Measurements from ENCODE around the gene RPTOR. TPM values are rescaled to one million over a fixed set of nuclear protein-coding genes. Genes with fewer than 3 reads are reported as not detected.
"Not testable (repeated sequence)": the region's sequence is repeated elsewhere in the genome, so short reads cannot be mapped to it uniquely, and the experiment has no call there.

Gene RPTOR
- total and polyA plus RNA-seq, 2 donors (not counting 1 experiment from before 2014, with no cell fraction given): 6.7 to 22.8 TPM

GRCh38 chr17:80742091-80742490, 197.5 kb downstream of the RPTOR start:
- H3K4me3 ChIP-seq (replicated peaks in 1 of 4; ENCODE audit: control extremely low read depth in 1 of 4, insufficient read depth in 1 of 4, low read depth in 3 of 4, low read length in 4 of 4): no peak overlapping the region
- no peak overlapping the region for H2AFZ ChIP-seq (ENCODE audit: low read length)
- no peaks in the 10 kb centered on the region for H3K27me3 ChIP-seq (ENCODE audit: control insufficient read depth, insufficient read depth, low read length)
- H3K9me3 ChIP-seq (ENCODE audit: control insufficient read depth, insufficient read depth, low read depth, low read length): no peaks in the 10 kb centered on the region
- H3K4me1 ChIP-seq (ENCODE audit: control insufficient read depth, extremely low read depth, insufficient read depth, low read length): no peaks in the 10 kb centered on the region
- no peak overlapping the region for H3K27ac ChIP-seq (ENCODE audit: insufficient read depth, low read length)
- TF ChIP-seq EZH2 (IDR thresholded peaks at IDR 0.05; ENCODE audit: low read length, missing control alignments): no peak
- no peak for TF ChIP-seq CTCF (conservative IDR thresholded peaks at IDR 0.05 in 1 of 2, IDR thresholded peaks at IDR 0.05 in 1 of 2; ENCODE audit: low read depth in 1 of 2, low read length in 2 of 2)
- H4K20me1 ChIP-seq (ENCODE audit: control insufficient read depth, extremely low read depth, insufficient read depth, low read length): no peaks in the 10 kb centered on the region
- no peak for DNase-seq (ENCODE audit: low read depth in 2 of 2)
- no peaks in the 10 kb centered on the region for H3K36me3 ChIP-seq (ENCODE audit: control insufficient read depth, insufficient read depth, low read length)
- H3K79me2 ChIP-seq (ENCODE audit: control insufficient read depth, insufficient read depth, low read length): no peaks in the 10 kb centered on the region
- H3K4me2 ChIP-seq (ENCODE audit: extremely low read depth, insufficient read depth, low read length): no peak overlapping the region
- no peak overlapping the region for H3K9ac ChIP-seq (ENCODE audit: insufficient read depth, low read length)

- H3K4me3 ChIP-seq (replicated peaks in 1 of 4; ENCODE audit: control extremely low read depth in 1 of 4, insufficient read depth in 1 of 4, low read depth in 3 of 4, low read length in 4 of 4): no peak overlapping the region
- H3K36me3 ChIP-seq (ENCODE audit: control insufficient read depth, insufficient read depth, low read length): no peaks in the 10 kb centered on the region
- H2AFZ ChIP-seq (ENCODE audit: low read length): no peak overlapping the region
- no peak for DNase-seq (ENCODE audit: low read depth in 2 of 2)
- TF ChIP-seq EZH2 (IDR thresholded peaks at IDR 0.05; ENCODE audit: low read length, missing control alignments) (no peak), CTCF (conservative IDR thresholded peaks at IDR 0.05 in 1 of 2, IDR thresholded peaks at IDR 0.05 in 1 of 2; ENCODE audit: low read depth in 1 of 2, low read length in 2 of 2) (no peak)
- H3K4me1 ChIP-seq (ENCODE audit: control insufficient read depth, extremely low read depth, insufficient read depth, low read length): no peaks in the 10 kb centered on the region
- H3K27me3 ChIP-seq (ENCODE audit: control insufficient read depth, insufficient read depth, low read length): no peaks in the 10 kb centered on the region
- H3K79me2 ChIP-seq (ENCODE audit: control insufficient read depth, insufficient read depth, low read length): no peaks in the 10 kb centered on the region
- no peak overlapping the region for H3K27ac ChIP-seq (ENCODE audit: insufficient read depth, low read length)
- no peaks in the 10 kb centered on the region for H3K9me3 ChIP-seq (ENCODE audit: control insufficient read depth, insufficient read depth, low read depth, low read length)
- no peak overlapping the region for H3K9ac ChIP-seq (ENCODE audit: insufficient read depth, low read length)
- H3K4me2 ChIP-seq (ENCODE audit: extremely low read depth, insufficient read depth, low read length): no peak overlapping the region
- no peaks in the 10 kb centered on the region for H4K20me1 ChIP-seq (ENCODE audit: control insufficient read depth, extremely low read depth, insufficient read depth, low read length)
Observed at GRCh38 chr17:80742581-80743180, 198.0 kb downstream of the RPTOR start.

- Histone ChIP-seq H3K9me3 (ENCODE audit: control insufficient read depth, insufficient read depth, low read depth, low read length) (no peaks in the 10 kb centered on the region), H3K27me3 (ENCODE audit: control insufficient read depth, insufficient read depth, low read length) (no peaks in the 10 kb centered on the region), H4K20me1 (ENCODE audit: control insufficient read depth, extremely low read depth, insufficient read depth, low read length) (no peaks in the 10 kb centered on the region), H3K36me3 (ENCODE audit: control insufficient read depth, insufficient read depth, low read length) (no peaks in the 10 kb centered on the region), H3K4me3 (replicated peaks in 1 of 4; ENCODE audit: control extremely low read depth in 1 of 4, insufficient read depth in 1 of 4, low read depth in 3 of 4, low read length in 4 of 4) (no peak overlapping the region), H3K9ac (ENCODE audit: insufficient read depth, low read length) (no peak overlapping the region), H3K4me2 (ENCODE audit: extremely low read depth, insufficient read depth, low read length) (no peak overlapping the region), H2AFZ (ENCODE audit: low read length) (no peak overlapping the region), H3K79me2 (ENCODE audit: control insufficient read depth, insufficient read depth, low read length) (no peaks in the 10 kb centered on the region), H3K4me1 (ENCODE audit: control insufficient read depth, extremely low read depth, insufficient read depth, low read length) (no peaks in the 10 kb centered on the region), H3K27ac (ENCODE audit: insufficient read depth, low read length) (no peak overlapping the region)
- TF ChIP-seq CTCF (conservative IDR thresholded peaks at IDR 0.05 in 1 of 2, IDR thresholded peaks at IDR 0.05 in 1 of 2; ENCODE audit: low read depth in 1 of 2, low read length in 2 of 2) (no peak), EZH2 (IDR thresholded peaks at IDR 0.05; ENCODE audit: low read length, missing control alignments) (no peak)
- peak in 1 of 2 donors; percentile 49 for DNase-seq (ENCODE audit: low read depth in 2 of 2)
Observed at GRCh38 chr17:80743181-80743771, 198.6 kb downstream of the RPTOR start.

GRCh38 chr17:80743973-80744372, 199.3 kb downstream of the RPTOR start:
- not testable (repeated sequence) for H3K4me1 ChIP-seq (ENCODE audit: control insufficient read depth, extremely low read depth, insufficient read depth, low read length); H3K27ac ChIP-seq (ENCODE audit: insufficient read depth, low read length); H3K36me3 ChIP-seq (ENCODE audit: control insufficient read depth, insufficient read depth, low read length); H3K9me3 ChIP-seq (ENCODE audit: control insufficient read depth, insufficient read depth, low read depth, low read length); H4K20me1 ChIP-seq (ENCODE audit: control insufficient read depth, extremely low read depth, insufficient read depth, low read length); H3K27me3 ChIP-seq (ENCODE audit: control insufficient read depth, insufficient read depth, low read length); H3K4me3 ChIP-seq (replicated peaks in 1 of 4; ENCODE audit: control extremely low read depth in 1 of 4, insufficient read depth in 1 of 4, low read depth in 3 of 4, low read length in 4 of 4); H3K9ac ChIP-seq (ENCODE audit: insufficient read depth, low read length); DNase-seq (ENCODE audit: low read depth in 2 of 2); H3K4me2 ChIP-seq (ENCODE audit: extremely low read depth, insufficient read depth, low read length); H3K79me2 ChIP-seq (ENCODE audit: control insufficient read depth, insufficient read depth, low read length); H2AFZ ChIP-seq (ENCODE audit: low read length)
